ENCODE results near the gene ZNF543. TPM values are rescaled to one million over a fixed set of nuclear protein-coding genes. Genes with fewer than 3 reads are reported as not detected.
"Not testable (repeated sequence)": the region's sequence is repeated elsewhere in the genome, so short reads cannot be mapped to it uniquely, and the experiment has no call there.

ZNF543 gene
- 6.2 and 8.3 TPM in 2 replicates for total RNA-seq

DNA sequence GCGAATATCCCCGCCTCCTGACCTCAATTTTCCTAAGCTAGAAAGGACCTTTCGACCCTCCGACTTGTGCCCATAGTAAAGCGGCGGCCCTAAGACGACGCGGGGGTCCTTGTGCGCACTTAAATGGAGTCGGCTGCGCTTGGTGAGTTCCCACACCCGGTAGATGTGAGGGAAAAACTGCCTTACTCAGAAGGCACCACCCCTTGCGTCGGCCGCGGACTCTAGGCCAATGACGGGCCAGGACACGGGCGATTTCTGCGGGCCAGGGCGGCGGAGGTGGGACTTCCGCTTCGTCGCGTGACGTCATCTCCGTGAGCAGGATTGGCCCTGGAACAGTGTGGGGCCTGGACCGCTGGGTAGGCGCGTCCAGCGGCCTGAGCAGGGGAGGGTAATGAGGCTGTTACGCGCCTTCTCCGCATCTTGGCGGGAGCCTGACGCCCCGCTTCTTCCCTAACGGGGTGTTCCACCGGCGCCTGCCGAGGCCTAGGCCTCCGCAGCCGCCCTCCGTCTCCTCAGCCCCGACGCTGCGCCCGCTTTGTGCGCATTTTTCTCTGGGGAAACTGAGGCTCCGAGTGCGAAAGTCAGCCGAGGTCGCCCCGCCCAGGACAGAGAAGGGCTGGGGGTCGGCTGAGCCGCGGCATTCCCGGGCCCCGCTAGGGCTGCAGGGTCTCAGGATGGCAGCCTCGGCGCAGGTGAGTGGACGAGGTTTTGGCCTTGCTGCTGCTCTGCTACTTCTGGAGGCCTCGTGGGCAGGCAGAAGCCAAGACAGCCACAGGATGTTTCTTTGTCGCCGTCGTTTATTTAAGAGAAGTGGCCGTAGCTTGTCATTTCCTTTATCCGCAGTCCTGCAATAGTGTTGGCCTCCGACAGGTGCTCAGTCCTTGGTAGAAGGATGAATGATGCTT lies at the start of gene ZNF543:
Gene ZNF543 (plus strand): TSS at position 293 of the 905 bp plus-strand sequence. CDS start 382 bp downstream, at position 675.
- peak; percentile 75 for DNase-seq (ENCODE audit: extremely low read depth, low read depth, low spot score)

GRCh38 chr19:57271280-57271679 lies 49.0 kb upstream of the ZNF543 start:
- no peak for DNase-seq (ENCODE audit: extremely low read depth, low read depth, low spot score)

- no peak for DNase-seq (ENCODE audit: extremely low read depth, low read depth, low spot score)
These were observed 47.3 kb upstream of the ZNF543 start for GRCh38 chr19:57273014-57273413.

GRCh38 chr19:57276430-57276829 lies 43.8 kb upstream of the ZNF543 start:
- no peak for DNase-seq (ENCODE audit: extremely low read depth, low read depth, low spot score)

GRCh38 chr19:57278481-57278880 lies 41.8 kb upstream of the ZNF543 start:
- not testable (repeated sequence) for DNase-seq (ENCODE audit: extremely low read depth, low read depth, low spot score)

DNA sequence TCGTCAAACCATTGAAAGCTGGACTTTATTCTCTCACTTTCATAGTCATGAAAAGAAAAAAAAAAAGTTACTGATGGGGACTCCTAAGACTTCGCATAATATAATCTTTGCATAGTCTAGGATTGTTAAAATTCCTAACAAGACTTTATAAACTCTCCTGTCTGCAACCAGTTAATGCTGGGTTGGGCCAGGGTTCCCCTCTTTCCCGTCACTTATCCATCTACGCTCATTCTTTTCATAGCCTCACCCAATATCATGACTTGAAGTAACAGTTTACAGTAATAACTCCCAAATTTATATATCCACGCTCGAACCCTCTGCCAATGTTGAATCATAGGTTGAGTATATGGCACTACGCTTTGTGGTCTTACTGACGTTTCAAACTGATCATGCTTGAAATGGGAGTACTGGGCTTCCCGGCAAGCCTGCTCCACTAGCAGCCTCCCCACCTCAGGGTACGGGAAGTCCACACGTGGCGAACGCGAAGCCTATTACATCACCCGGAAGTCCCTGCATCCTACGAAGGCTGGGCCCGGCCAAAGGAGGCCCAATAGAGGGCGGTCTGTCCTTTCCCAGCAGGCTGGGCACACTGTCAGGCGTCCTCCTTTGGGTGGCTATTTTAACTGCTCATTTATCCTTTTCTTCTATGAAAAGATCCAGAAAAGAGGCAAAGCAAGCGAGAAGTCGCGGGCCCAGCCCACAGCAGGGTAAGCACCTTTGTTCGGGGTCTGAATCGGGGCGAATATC lies 40.7 kb upstream of the ZNF543 start:
- DNase-seq (ENCODE audit: extremely low read depth, low read depth, low spot score) = peak; percentile 78

- DNase-seq (ENCODE audit: extremely low read depth, low read depth, low spot score) = peak; percentile 86
These were observed 39.9 kb upstream of the ZNF543 start, which contains the start of gene ZNF460 for GRCh38 chr19:57280165-57280961. Gene ZNF460, plus strand, starts transcription at chr19:57280485. Its CDS starts 322 bp downstream, at chr19:57280807.

DNA sequence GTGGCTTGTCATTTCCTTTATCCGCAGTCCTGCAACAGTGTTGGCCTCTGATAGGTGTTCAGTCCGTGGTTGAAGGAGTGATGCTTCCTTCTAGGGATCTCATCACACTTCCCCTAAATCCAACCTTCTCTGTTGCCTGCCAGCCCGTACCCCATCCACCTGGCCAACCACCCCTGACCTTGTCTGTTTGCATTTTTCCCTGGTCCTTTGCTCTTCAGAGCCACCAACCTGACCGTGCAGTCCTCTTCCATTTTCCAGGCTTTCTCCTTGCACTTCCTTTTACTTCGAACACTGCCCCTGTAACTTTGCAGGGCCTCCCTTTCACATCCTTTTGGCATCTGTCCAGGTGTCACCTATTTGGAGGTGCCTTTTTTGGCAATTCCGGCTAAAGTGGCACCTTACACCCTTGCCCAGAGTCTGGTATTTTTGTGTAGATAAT lies 39.3 kb upstream of the ZNF543 start:
- no peak for DNase-seq (ENCODE audit: extremely low read depth, low read depth, low spot score)

- DNase-seq (ENCODE audit: extremely low read depth, low read depth, low spot score) = no peak
These were observed 38.1 kb upstream of the ZNF543 start for GRCh38 chr19:57282011-57282643.

DNA sequence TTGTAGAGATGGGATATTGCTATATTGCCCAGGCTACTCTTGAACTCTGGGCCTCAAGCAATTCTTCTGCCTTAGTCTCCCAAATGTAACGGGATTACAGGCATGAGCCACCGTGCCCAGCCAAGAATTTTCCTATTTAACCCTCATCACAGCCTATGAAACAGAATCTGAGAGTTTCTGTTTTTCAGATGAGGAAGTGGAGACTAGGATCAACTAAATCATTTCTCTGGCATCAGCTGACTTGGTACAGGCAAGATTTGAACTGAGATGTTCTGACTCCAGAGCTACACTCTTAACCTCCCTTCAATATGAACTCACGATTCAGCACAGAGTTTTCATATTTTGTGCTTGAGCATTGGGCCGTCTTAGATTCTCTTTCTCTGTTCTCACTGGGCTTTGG lies 31.9 kb upstream of the ZNF543 start:
- no peak for DNase-seq (ENCODE audit: extremely low read depth, low read depth, low spot score)

GRCh38 chr19:57290970-57291369 lies 29.3 kb upstream of the ZNF543 start:
- DNase-seq (ENCODE audit: extremely low read depth, low read depth, low spot score) = no peak

- no peak for DNase-seq (ENCODE audit: extremely low read depth, low read depth, low spot score)
These were observed 27.7 kb upstream of the ZNF543 start for GRCh38 chr19:57292547-57292946.

- DNase-seq (ENCODE audit: extremely low read depth, low read depth, low spot score) = no peak
These were observed 26.6 kb upstream of the ZNF543 start for GRCh38 chr19:57293719-57294118.

- no peak for DNase-seq (ENCODE audit: extremely low read depth, low read depth, low spot score)
These were observed 18.2 kb upstream of the ZNF543 start for GRCh38 chr19:57302020-57302465.

DNA sequence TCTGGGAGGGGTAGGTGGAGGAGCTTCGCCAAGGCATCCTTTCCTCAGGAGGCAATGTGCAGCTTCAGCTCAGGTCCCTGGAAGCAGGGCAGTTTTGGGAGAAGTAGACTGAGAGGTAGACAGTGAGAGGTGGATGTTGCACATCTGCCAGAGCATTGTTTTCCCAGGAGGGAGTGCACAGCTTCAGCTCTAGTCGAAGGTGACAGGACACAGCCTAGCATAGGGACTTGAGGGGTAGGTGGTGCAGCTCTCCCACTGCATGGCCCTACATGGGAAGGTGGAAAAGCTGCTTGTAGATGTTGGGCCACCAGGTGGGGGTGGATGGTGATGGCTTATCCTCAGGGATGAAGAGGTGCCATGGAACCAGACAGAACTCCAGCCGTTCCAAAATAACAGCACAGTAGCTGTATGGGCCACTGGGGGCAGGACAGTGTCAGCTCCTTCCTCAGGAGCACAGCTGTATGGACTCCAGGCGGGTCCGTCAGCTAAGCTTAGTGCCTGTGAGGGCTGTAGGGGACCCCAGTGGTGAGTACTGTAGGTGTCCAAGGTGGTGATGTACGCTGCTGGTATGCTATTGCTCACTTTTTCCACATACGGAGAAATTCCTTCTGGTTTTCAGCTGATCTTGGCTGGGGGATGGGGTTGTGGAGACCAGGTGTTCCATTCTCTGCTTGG lies 17.4 kb upstream of the ZNF543 start:
- no peak for DNase-seq (ENCODE audit: extremely low read depth, low read depth, low spot score)

- no peak for DNase-seq (ENCODE audit: extremely low read depth, low read depth, low spot score)
These were observed 15.2 kb upstream of the ZNF543 start for GRCh38 chr19:57305056-57305455.

GRCh38 chr19:57308514-57308913 lies 11.8 kb upstream of the ZNF543 start:
- no peak for DNase-seq (ENCODE audit: extremely low read depth, low read depth, low spot score)

- DNase-seq (ENCODE audit: extremely low read depth, low read depth, low spot score) = no peak
These were observed 9.5 kb upstream of the ZNF543 start for GRCh38 chr19:57310792-57311191.

GRCh38 chr19:57314146-57314545 lies 6.1 kb upstream of the ZNF543 start:
- DNase-seq (ENCODE audit: extremely low read depth, low read depth, low spot score) = no peak

GRCh38 chr19:57317503-57317902 lies 2.8 kb upstream of the ZNF543 start:
- no peak for DNase-seq (ENCODE audit: extremely low read depth, low read depth, low spot score)

All from glomerular endothelial cell (primary cell).